Ovary (tissue), 3 donors: ENCODE data around the gene SYNPO2.
"Not testable (repeated sequence)": the region's sequence is repeated elsewhere in the genome, so short reads cannot be mapped to it uniquely, and the experiment has no call there.

Experiments
- POLR2A ChIP-seq: fragments of 450-650 bp; IDR thresholded peaks from one replicate; pipeline ENCODE4 v1.6.1; 2017; ENCODE audit warnings: antibody characterized with exemption, mild to moderate bottlenecking, moderate library complexity
- TF ChIP-seq, protein P1 (sequence below), 3 donors: fragments of 450-650 bp in 2 of 3; fragments of 200-600 bp in 1 of 3; IDR thresholded peaks; one replicate each; pipeline versions ENCODE4 v1.5.1 to v1.8.0; 2016 to 2022; ENCODE audit warnings: antibody characterized with exemption in 3 of 3, mild to moderate bottlenecking in 1 of 3
- donor health status: DM: no; HTN: no; CAD: no.

GRCh38 chr4:119067125-119067524 lies 178.5 kb downstream of the SYNPO2 start:
- TF ChIP-seq, protein P1, sequence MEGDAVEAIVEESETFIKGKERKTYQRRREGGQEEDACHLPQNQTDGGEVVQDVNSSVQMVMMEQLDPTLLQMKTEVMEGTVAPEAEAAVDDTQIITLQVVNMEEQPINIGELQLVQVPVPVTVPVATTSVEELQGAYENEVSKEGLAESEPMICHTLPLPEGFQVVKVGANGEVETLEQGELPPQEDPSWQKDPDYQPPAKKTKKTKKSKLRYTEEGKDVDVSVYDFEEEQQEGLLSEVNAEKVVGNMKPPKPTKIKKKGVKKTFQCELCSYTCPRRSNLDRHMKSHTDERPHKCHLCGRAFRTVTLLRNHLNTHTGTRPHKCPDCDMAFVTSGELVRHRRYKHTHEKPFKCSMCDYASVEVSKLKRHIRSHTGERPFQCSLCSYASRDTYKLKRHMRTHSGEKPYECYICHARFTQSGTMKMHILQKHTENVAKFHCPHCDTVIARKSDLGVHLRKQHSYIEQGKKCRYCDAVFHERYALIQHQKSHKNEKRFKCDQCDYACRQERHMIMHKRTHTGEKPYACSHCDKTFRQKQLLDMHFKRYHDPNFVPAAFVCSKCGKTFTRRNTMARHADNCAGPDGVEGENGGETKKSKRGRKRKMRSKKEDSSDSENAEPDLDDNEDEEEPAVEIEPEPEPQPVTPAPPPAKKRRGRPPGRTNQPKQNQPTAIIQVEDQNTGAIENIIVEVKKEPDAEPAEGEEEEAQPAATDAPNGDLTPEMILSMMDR (IDR thresholded peaks at IDR 0.05): not testable (repeated sequence)
- TF ChIP-seq POLR2A: not testable (repeated sequence)
